SK-N-MC (cell line): Measurements from ENCODE around the gene CAMSAP1.

Experiments used
- EZH2 ChIP-seq: fragments of 200-600 bp; sonication (generic); IDR thresholded peaks from one replicate; pipeline ENCODE4 v1.6.1; 2017; ENCODE audit warnings: antibody characterized with exemption
- POLR2AphosphoS5 ChIP-seq: IDR thresholded peaks from 2 replicates; pipeline ENCODE4 v1.6.1; 2012; ENCODE audit warnings: mild to moderate bottlenecking, low read depth, low read length, borderline replicate concordance

- TF ChIP-seq POLR2AphosphoS5 (no peak), EZH2 (no peak)
These were observed 124.4 kb downstream of the CAMSAP1 start for GRCh38 chr9:135782946-135783345.
